HEK293 (cell line): ENCODE measurements around the gene DOCK3.

ENCODE experiments used
- GLI4 ChIP-seq: fragments of 450-650 bp; formaldehyde crosslinking; IDR thresholded peaks from 2 replicates; pipeline ENCODE4 v1.5.1; 2016; ENCODE audit warnings: missing biosample characterization, missing genetic modification characterization
- HOXD13 ChIP-seq: sonication (generic); formaldehyde crosslinking; IDR thresholded peaks from 2 replicates; pipeline ENCODE4 v1.8.0; 2022; ENCODE audit warnings: missing genetic modification reagents, borderline replicate concordance
- KLF16 ChIP-seq: fragments of 450-650 bp; formaldehyde crosslinking; IDR thresholded peaks from 2 replicates; pipeline ENCODE4 v1.5.1; 2017; ENCODE audit warnings: missing biosample characterization, missing genetic modification characterization
- KLF7 ChIP-seq: fragments of 450-650 bp; formaldehyde crosslinking; IDR thresholded peaks from 2 replicates; pipeline ENCODE4 v1.5.1; 2016; ENCODE audit warnings: missing biosample characterization, missing genetic modification characterization, borderline replicate concordance
- PRDM2 ChIP-seq: fragments of 450-650 bp; formaldehyde crosslinking; IDR thresholded peaks from 2 replicates; pipeline ENCODE4 v1.5.1; 2016; ENCODE audit warnings: missing biosample characterization, missing genetic modification characterization, borderline replicate concordance
- REST ChIP-seq: fragments of 450-650 bp; formaldehyde crosslinking; IDR thresholded peaks from 2 replicates; pipeline ENCODE4 v1.5.1; 2016; ENCODE audit warnings: missing biosample characterization, missing genetic modification characterization
- SP3 ChIP-seq: fragments of 450-650 bp; formaldehyde crosslinking; IDR thresholded peaks from 2 replicates; pipeline ENCODE4 v1.5.1; 2016; ENCODE audit warnings: missing biosample characterization, missing genetic modification characterization
- ZBTB20 ChIP-seq: fragments of 450-650 bp; formaldehyde crosslinking; IDR thresholded peaks from 2 replicates; pipeline ENCODE4 v1.5.1; 2016; ENCODE audit warnings: missing biosample characterization, missing genetic modification characterization
- ZBTB48 ChIP-seq: fragments of 450-650 bp; formaldehyde crosslinking; IDR thresholded peaks from 2 replicates; pipeline ENCODE4 v1.5.1; 2016; ENCODE audit warnings: missing biosample characterization, missing genetic modification characterization
- ZBTB49 ChIP-seq: fragments of 450-650 bp; formaldehyde crosslinking; IDR thresholded peaks from 2 replicates; pipeline ENCODE4 v1.5.1; 2016; ENCODE audit warnings: missing biosample characterization, missing genetic modification characterization, low read depth
- ZEB2 ChIP-seq: fragments of 450-650 bp; formaldehyde crosslinking; IDR thresholded peaks from 2 replicates; pipeline ENCODE4 v1.5.1; 2016; ENCODE audit warnings: missing biosample characterization, missing genetic modification characterization
- ZFP37 ChIP-seq: fragments of 450-650 bp; formaldehyde crosslinking; IDR thresholded peaks from 2 replicates; pipeline ENCODE4 v1.5.1; 2016; ENCODE audit warnings: missing biosample characterization, missing genetic modification characterization
- ZNF155 ChIP-seq: fragments of 450-650 bp; formaldehyde crosslinking; IDR thresholded peaks from 2 replicates; pipeline ENCODE4 v1.5.1; 2016; ENCODE audit warnings: missing biosample characterization, missing genetic modification characterization
- ZNF169 ChIP-seq: fragments of 450-650 bp; formaldehyde crosslinking; IDR thresholded peaks from 2 replicates; pipeline ENCODE4 v1.5.1; 2016; ENCODE audit warnings: missing biosample characterization, missing genetic modification characterization
- ZNF23 ChIP-seq: fragments of 450-650 bp; formaldehyde crosslinking; IDR thresholded peaks from 2 replicates; pipeline ENCODE4 v1.5.1; 2016; ENCODE audit warnings: missing biosample characterization, missing genetic modification characterization, borderline replicate concordance
- ZNF26 ChIP-seq: fragments of 450-650 bp; formaldehyde crosslinking; IDR thresholded peaks from 2 replicates; pipeline ENCODE4 v1.5.1; 2016; ENCODE audit warnings: missing biosample characterization, missing genetic modification characterization
- ZNF280D ChIP-seq: fragments of 450-650 bp; formaldehyde crosslinking; IDR thresholded peaks from 2 replicates; pipeline ENCODE4 v1.5.1; 2016; ENCODE audit warnings: missing biosample characterization, missing genetic modification characterization
- ZNF341 ChIP-seq: fragments of 450-650 bp; formaldehyde crosslinking; IDR thresholded peaks from 2 replicates; pipeline ENCODE4; 2016; ENCODE audit warnings: low read depth, missing biosample characterization, missing genetic modification characterization
- ZNF580 ChIP-seq: fragments of 450-650 bp; formaldehyde crosslinking; IDR thresholded peaks from 2 replicates; pipeline ENCODE4 v1.5.1; 2016; ENCODE audit warnings: missing biosample characterization, missing genetic modification characterization
- ZNF585B ChIP-seq: fragments of 450-650 bp; formaldehyde crosslinking; IDR thresholded peaks from 2 replicates; pipeline ENCODE4 v1.5.1; 2016; ENCODE audit warnings: missing biosample characterization, missing genetic modification characterization
- ZNF623 ChIP-seq: fragments of 450-650 bp; formaldehyde crosslinking; IDR thresholded peaks from 2 replicates; pipeline ENCODE4 v1.5.1; 2016; ENCODE audit warnings: missing biosample characterization, missing genetic modification characterization
- ZNF776 ChIP-seq: fragments of 450-650 bp; formaldehyde crosslinking; IDR thresholded peaks from 2 replicates; pipeline ENCODE4 v1.5.0; 2017; ENCODE audit warnings: missing biosample characterization, missing genetic modification characterization, borderline replicate concordance
- ZNF830 ChIP-seq: fragments of 450-650 bp; IDR thresholded peaks from 2 replicates; pipeline ENCODE4 v1.5.0; 2018; ENCODE audit warnings: missing biosample characterization, missing genetic modification characterization, low read depth, mild to moderate bottlenecking, moderate library complexity

DOCK3 gene

GRCh38 chr3:50978991-50979667, 304.4 kb downstream of the DOCK3 start (continued):
- TF ChIP-seq ZNF23 (tag by site-specific recombination) (no peak), PRDM2 (tag by site-specific recombination) (no peak), ZNF585B (tag by site-specific recombination) (no peak), ZNF155 (tag by site-specific recombination) (no peak), KLF16 (tag by site-specific recombination) (peak; percentile 9; the same call in 1 of the 2 replicates), REST (tag by site-specific recombination) (no peak; the same call in 1 of the 2 replicates), ZNF580 (tag by site-specific recombination) (no peak), ZNF623 (tag by site-specific recombination) (no peak), KLF7 (tag by site-specific recombination) (no peak), ZEB2 (tag by site-specific recombination) (no peak), ZFP37 (tag by site-specific recombination) (no peak), HOXD13 (CRISPR knock-in tag) (no peak), ZNF26 (no peak), ZNF280D (no peak), GLI4 (no peak), ZBTB20 (tag by site-specific recombination) (peak; percentile 57; the same call in 1 of the 2 replicates), ZNF341 (tag by site-specific recombination) (peak; percentile 87), SP3 (tag by site-specific recombination) (no peak; the same call in 1 of the 2 replicates), ZNF776 (no peak), ZNF169 (no peak), ZBTB49 (tag by site-specific recombination) (no peak), ZNF830 (no peak), ZBTB48 (tag by site-specific recombination) (peak; percentile 43; the same call in 1 of the 2 replicates)
